PC-3 (cell line): ENCODE data around the gene OLFML2A.

ENCODE experiments used
- EZH2 ChIP-seq: fragments of 300-600 bp; sonication (generic); IDR thresholded peaks from one replicate; pipeline ENCODE4 v1.6.1; 2017; ENCODE audit warnings: antibody characterized with exemption, mild to moderate bottlenecking, low read length; ENCODE audit not compliant: unreplicated experiment
- TF ChIP-seq, protein P1 (sequence below): fragments of 300-600 bp; sonication (generic); conservative IDR thresholded peaks from 2 replicates; pipeline ENCODE4 v1.5.1; 2017; ENCODE audit warnings: antibody characterized with exemption, low read depth, mild to moderate bottlenecking, low read length

DNA sequence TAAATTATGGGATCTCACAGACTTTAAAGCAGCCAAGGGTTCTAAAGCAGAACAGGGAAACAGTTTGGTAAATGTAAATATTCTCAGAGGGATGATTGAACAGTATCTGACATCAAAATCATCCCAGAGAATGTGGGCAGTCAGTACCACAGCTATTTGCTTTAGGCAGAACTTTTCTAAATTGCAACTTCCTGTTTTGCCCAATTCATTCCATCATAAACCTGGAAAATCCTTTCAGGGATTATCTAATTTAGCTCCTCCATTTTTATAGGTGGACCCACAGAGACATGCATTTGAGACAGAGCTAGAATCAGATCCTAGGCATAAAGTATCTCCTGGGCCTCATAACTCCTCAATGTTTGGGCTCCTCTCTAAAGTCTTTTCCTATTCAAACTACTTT is 18.2 kb upstream of the OLFML2A start:
- TF ChIP-seq, protein P1, sequence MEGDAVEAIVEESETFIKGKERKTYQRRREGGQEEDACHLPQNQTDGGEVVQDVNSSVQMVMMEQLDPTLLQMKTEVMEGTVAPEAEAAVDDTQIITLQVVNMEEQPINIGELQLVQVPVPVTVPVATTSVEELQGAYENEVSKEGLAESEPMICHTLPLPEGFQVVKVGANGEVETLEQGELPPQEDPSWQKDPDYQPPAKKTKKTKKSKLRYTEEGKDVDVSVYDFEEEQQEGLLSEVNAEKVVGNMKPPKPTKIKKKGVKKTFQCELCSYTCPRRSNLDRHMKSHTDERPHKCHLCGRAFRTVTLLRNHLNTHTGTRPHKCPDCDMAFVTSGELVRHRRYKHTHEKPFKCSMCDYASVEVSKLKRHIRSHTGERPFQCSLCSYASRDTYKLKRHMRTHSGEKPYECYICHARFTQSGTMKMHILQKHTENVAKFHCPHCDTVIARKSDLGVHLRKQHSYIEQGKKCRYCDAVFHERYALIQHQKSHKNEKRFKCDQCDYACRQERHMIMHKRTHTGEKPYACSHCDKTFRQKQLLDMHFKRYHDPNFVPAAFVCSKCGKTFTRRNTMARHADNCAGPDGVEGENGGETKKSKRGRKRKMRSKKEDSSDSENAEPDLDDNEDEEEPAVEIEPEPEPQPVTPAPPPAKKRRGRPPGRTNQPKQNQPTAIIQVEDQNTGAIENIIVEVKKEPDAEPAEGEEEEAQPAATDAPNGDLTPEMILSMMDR, result no peak
- no peak for TF ChIP-seq EZH2
